Right lobe of liver (tissue), 4 donors: ENCODE data around the gene MMP15.
"Not testable (repeated sequence)": the region's sequence is repeated elsewhere in the genome, so short reads cannot be mapped to it uniquely, and the experiment has no call there.

Experiments used
- POLR2A ChIP-seq: fragments of 450-650 bp; IDR thresholded peaks from one replicate; pipeline ENCODE4 v1.6.1; 2017; ENCODE audit warnings: antibody characterized with exemption, mild to moderate bottlenecking
- TF ChIP-seq, protein P1 (sequence below), 4 donors: fragments of 200-600 bp in 3 of 4; fragments of 450-650 bp in 1 of 4; IDR thresholded peaks; one replicate each; pipeline versions ENCODE4 v1.5.1 to v1.8.0; 2016 to 2022; ENCODE audit warnings: antibody characterized with exemption in 4 of 4, mild to moderate bottlenecking in 2 of 4
- donor health status: DM: no; HTN: no; CAD: no.
- donor health status: DM: no; HTN: no; CAD: no.
- donor health status: DM: no; HTN: yes; CAD: no.

DNA sequence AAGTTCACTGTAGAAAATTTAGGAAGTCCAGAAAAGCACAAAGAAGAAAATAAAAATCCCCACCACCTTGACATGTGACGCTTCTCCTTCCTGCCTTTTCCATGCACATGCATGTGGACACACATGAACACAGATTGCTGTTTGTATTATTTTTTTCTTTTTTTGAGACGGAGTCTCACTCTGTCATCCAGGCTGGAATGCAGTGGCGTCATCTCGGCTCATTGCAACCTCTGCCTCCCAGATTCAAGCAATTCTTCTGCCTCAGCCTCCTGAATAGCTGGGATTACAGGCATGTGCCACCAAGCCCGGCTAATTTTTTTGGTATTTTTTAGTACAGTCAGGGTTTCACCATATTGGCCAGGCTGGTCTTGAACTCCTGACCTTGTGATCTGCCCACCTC lies 55.1 kb downstream of the MMP15 start:
- TF ChIP-seq, protein P1, sequence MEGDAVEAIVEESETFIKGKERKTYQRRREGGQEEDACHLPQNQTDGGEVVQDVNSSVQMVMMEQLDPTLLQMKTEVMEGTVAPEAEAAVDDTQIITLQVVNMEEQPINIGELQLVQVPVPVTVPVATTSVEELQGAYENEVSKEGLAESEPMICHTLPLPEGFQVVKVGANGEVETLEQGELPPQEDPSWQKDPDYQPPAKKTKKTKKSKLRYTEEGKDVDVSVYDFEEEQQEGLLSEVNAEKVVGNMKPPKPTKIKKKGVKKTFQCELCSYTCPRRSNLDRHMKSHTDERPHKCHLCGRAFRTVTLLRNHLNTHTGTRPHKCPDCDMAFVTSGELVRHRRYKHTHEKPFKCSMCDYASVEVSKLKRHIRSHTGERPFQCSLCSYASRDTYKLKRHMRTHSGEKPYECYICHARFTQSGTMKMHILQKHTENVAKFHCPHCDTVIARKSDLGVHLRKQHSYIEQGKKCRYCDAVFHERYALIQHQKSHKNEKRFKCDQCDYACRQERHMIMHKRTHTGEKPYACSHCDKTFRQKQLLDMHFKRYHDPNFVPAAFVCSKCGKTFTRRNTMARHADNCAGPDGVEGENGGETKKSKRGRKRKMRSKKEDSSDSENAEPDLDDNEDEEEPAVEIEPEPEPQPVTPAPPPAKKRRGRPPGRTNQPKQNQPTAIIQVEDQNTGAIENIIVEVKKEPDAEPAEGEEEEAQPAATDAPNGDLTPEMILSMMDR (IDR thresholded peaks at IDR 0.05), result not testable (repeated sequence)
- not testable (repeated sequence) for TF ChIP-seq POLR2A
